ENCODE data around the gene TMEM237.
A peak's percentile ranks its signal among the peaks of the same experiment; 100 is the strongest.

TMEM237 gene

GRCh38 chr2:201642579-201643215 lies 606 bp downstream of the TMEM237 start:
- peak; percentile 64 to 73 for DNase-seq (ENCODE audit: extremely low read depth in 1 of 2, low read depth in 1 of 2)

- DNase-seq (ENCODE audit: extremely low read depth in 1 of 2, low read depth in 1 of 2), result peak in 1 of 2 donors; percentile 32
Observed at GRCh38 chr2:201642086-201642578, 1.2 kb downstream of the TMEM237 start.

- no peak for DNase-seq (ENCODE audit: extremely low read depth in 1 of 2, low read depth in 1 of 2)
Observed at GRCh38 chr2:201639205-201639604, 4.1 kb downstream of the TMEM237 start.

GRCh38 chr2:201638326-201638725 lies 5.0 kb downstream of the TMEM237 start:
- DNase-seq (ENCODE audit: extremely low read depth in 1 of 2, low read depth in 1 of 2), result no peak

GRCh38 chr2:201633661-201634249 lies 9.5 kb downstream of the TMEM237 start:
- DNase-seq (ENCODE audit: extremely low read depth in 1 of 2, low read depth in 1 of 2), result no peak

- no peak for DNase-seq (ENCODE audit: extremely low read depth in 1 of 2, low read depth in 1 of 2)
Observed at GRCh38 chr2:201631041-201631440, 12.3 kb downstream of the TMEM237 start.

- DNase-seq (ENCODE audit: extremely low read depth in 1 of 2, low read depth in 1 of 2), result no peak
Observed at GRCh38 chr2:201630577-201630976, 12.7 kb downstream of the TMEM237 start.

- no peak for DNase-seq (ENCODE audit: extremely low read depth in 1 of 2, low read depth in 1 of 2)
Observed at GRCh38 chr2:201628545-201628944, 14.8 kb downstream of the TMEM237 start.

- no peak for DNase-seq (ENCODE audit: extremely low read depth in 1 of 2, low read depth in 1 of 2)
Observed at GRCh38 chr2:201622306-201622970, 20.9 kb downstream of the TMEM237 start.

- DNase-seq (ENCODE audit: extremely low read depth in 1 of 2, low read depth in 1 of 2), result no peak
Observed at GRCh38 chr2:201621293-201621999, 21.9 kb downstream of the TMEM237 start.

- no peak for DNase-seq (ENCODE audit: extremely low read depth in 1 of 2, low read depth in 1 of 2)
Observed at GRCh38 chr2:201618744-201619662, 24.3 kb downstream of the TMEM237 start.

GRCh38 chr2:201608021-201608420 lies 35.3 kb downstream of the TMEM237 start:
- DNase-seq (ENCODE audit: extremely low read depth in 1 of 2, low read depth in 1 of 2), result no peak

- DNase-seq (ENCODE audit: extremely low read depth in 1 of 2, low read depth in 1 of 2), result no peak
Observed at GRCh38 chr2:201607568-201607967, 35.7 kb downstream of the TMEM237 start.

- DNase-seq (ENCODE audit: extremely low read depth in 1 of 2, low read depth in 1 of 2), result no peak
Observed at GRCh38 chr2:201600906-201601305, 42.4 kb downstream of the TMEM237 start.

- no peak for DNase-seq (ENCODE audit: extremely low read depth in 1 of 2, low read depth in 1 of 2)
Observed at GRCh38 chr2:201597397-201597796, 45.9 kb downstream of the TMEM237 start.

- DNase-seq (ENCODE audit: extremely low read depth in 1 of 2, low read depth in 1 of 2), result no peak
Observed at GRCh38 chr2:201580486-201580885, 62.8 kb downstream of the TMEM237 start.

GRCh38 chr2:201579536-201579935 lies 63.8 kb downstream of the TMEM237 start:
- no peak for DNase-seq (ENCODE audit: extremely low read depth in 1 of 2, low read depth in 1 of 2)

- DNase-seq (ENCODE audit: extremely low read depth in 1 of 2, low read depth in 1 of 2), result no peak
Observed at GRCh38 chr2:201575971-201576370, 67.3 kb downstream of the TMEM237 start.

GRCh38 chr2:201574766-201575165 lies 68.5 kb downstream of the TMEM237 start:
- no peak for DNase-seq (ENCODE audit: extremely low read depth in 1 of 2, low read depth in 1 of 2)

- no peak for DNase-seq (ENCODE audit: extremely low read depth in 1 of 2, low read depth in 1 of 2)
Observed at GRCh38 chr2:201572846-201573508, 70.3 kb downstream of the TMEM237 start.

Data from stimulated activated CD8-positive, alpha-beta memory T cell treated with anti-CD3 and anti-CD28 coated beads, Interleukin-7, amount 100 ng/mL, for 48 hours (primary cell).